Activated CD8-positive, alpha-beta memory T cell treated with anti-CD3 and anti-CD28 coated beads for 36 hours (primary cell): ENCODE data around the gene CFAP46. TPM values are rescaled to one million over a fixed set of nuclear protein-coding genes. Genes with fewer than 3 reads are reported as not detected.

ENCODE experiments used
- total RNA-seq, 2 experiments: library from RNA; stranded (reverse); gene quantifications; one replicate each; pipeline ENCODE4 v1.2.3, GENCODE V29; 2021

CFAP46 gene
- total RNA-seq, 2 experiments from 2014 or later, result 0.19 TPM; not detected in 1

Other genes with a start within 250 kb of the CFAP46 start
- gene NKX6-2, start 156.4 kb downstream of the CFAP46 start, total RNA-seq, result not detected
- gene ADGRA1, start 145.4 kb upstream of the CFAP46 start, total RNA-seq, result not detected
- gene KNDC1, start 217.6 kb upstream of the CFAP46 start, total RNA-seq, result under 1 TPM; 0.17 to 0.25 TPM